GM23338 (cell line): ENCODE data around the gene MGME1. TPM values are rescaled to one million over a fixed set of nuclear protein-coding genes. Genes with fewer than 3 reads are reported as not detected.
"Not testable (repeated sequence)": the region's sequence is repeated elsewhere in the genome, so short reads cannot be mapped to it uniquely, and the experiment has no call there.

Experiments
- ATAC-seq: fragments of 200-7000 bp; cut with Tn5 transposase; 3 replicates; pipeline ENCODE4 v1.9.1; 2020
- DNase-seq: peaks from one replicate; pipeline ENCODE4 v3.0.0-alpha.2; 2015; ENCODE audit warnings: low spot score
- H2AFZ ChIP-seq: fragments of 200-600 bp; sonication (generic); 2 replicates; pipeline ENCODE4 v1.8.0; 2016; ENCODE audit warnings: antibody characterized with exemption, mild to moderate bottlenecking, moderate library complexity
- H3F3A ChIP-seq: fragments of 200-600 bp; sonication (generic); replicated peaks from 2 replicates; pipeline ENCODE4 v1.8.0; 2017; ENCODE audit warnings: antibody characterized with exemption, mixed run types, low read depth
- H3K27ac ChIP-seq: fragments of 200-600 bp; sonication (generic); 2 replicates; pipeline ENCODE4 v1.6.1; 2016; ENCODE audit warnings: low read depth
- H3K27me3 ChIP-seq: fragments of 200-600 bp; sonication (generic); 2 replicates; pipeline ENCODE4 v1.8.0; 2016; ENCODE audit warnings: mild to moderate bottlenecking, mixed run types, moderate library complexity; ENCODE audit not compliant: insufficient read depth
- H3K36me3 ChIP-seq: fragments of 200-600 bp; sonication (generic); 2 replicates; pipeline ENCODE4 v1.8.0; 2016; ENCODE audit warnings: mild to moderate bottlenecking; ENCODE audit not compliant: insufficient read depth
- H3K4me1 ChIP-seq: fragments of 200-600 bp; sonication (generic); 2 replicates; pipeline ENCODE4 v1.8.0; 2016; ENCODE audit warnings: mild to moderate bottlenecking, moderate library complexity; ENCODE audit not compliant: insufficient read depth
- H3K4me2 ChIP-seq: fragments of 200-600 bp; sonication (generic); 2 replicates; pipeline ENCODE4 v1.7.1; 2017; ENCODE audit warnings: mixed run types
- H3K4me3 ChIP-seq: fragments of 200-600 bp; sonication (generic); 2 replicates; pipeline ENCODE4 v1.6.1; 2016; ENCODE audit warnings: mixed run types
- H3K79me2 ChIP-seq: fragments of 200-600 bp; sonication (generic); replicated peaks from 2 replicates; pipeline ENCODE4 v1.8.0; 2017; ENCODE audit warnings: mild to moderate bottlenecking; ENCODE audit not compliant: insufficient read depth
- H3K9me2 ChIP-seq: fragments of 200-600 bp; sonication (generic); 2 replicates; pipeline ENCODE4 v1.8.0; 2017; ENCODE audit not compliant: insufficient read depth
- H4K20me1 ChIP-seq: fragments of 200-600 bp; sonication (generic); replicated peaks from 2 replicates; pipeline ENCODE4 v1.8.0; 2017; ENCODE audit warnings: mild to moderate bottlenecking; ENCODE audit not compliant: insufficient read depth
- H3K27ac Mint-ChIP-seq: 2 replicates; pipeline ENCODE4 v1.8.0; 2020; ENCODE audit warnings: inconsistent platforms, mild to moderate bottlenecking, moderate library complexity, mixed read lengths
- H3K27me3 Mint-ChIP-seq: 3 replicates; pipeline ENCODE4 v1.8.0; 2022; ENCODE audit warnings: low read depth, mild to moderate bottlenecking, moderate library complexity, mixed read lengths, inconsistent platforms; ENCODE audit not compliant: insufficient read depth, poor library complexity
- H3K36me3 Mint-ChIP-seq: 3 replicates; pipeline ENCODE4 v1.8.0; 2021; ENCODE audit warnings: low read depth, mild to moderate bottlenecking, inconsistent platforms, moderate library complexity, mixed read lengths
- H3K4me1 Mint-ChIP-seq: 3 replicates; pipeline ENCODE4 v1.8.0; 2020; ENCODE audit warnings: mild to moderate bottlenecking, inconsistent platforms, mixed read lengths
- H3K4me3 Mint-ChIP-seq: 3 replicates; pipeline ENCODE4 v1.8.0; 2021; ENCODE audit warnings: moderate library complexity, mild to moderate bottlenecking, inconsistent platforms, mixed read lengths
- H3K9me3 Mint-ChIP-seq: 3 replicates; pipeline ENCODE4 v1.8.0; 2020; ENCODE audit warnings: moderate library complexity, mild to moderate bottlenecking, inconsistent platforms, mixed read lengths
- JUNB ChIP-seq: IDR thresholded peaks from one replicate; pipeline ENCODE4 v1.6.1; 2016; ENCODE audit warnings: antibody characterized with exemption; ENCODE audit not compliant: unreplicated experiment
- NANOG ChIP-seq: IDR thresholded peaks from 2 replicates; pipeline ENCODE4 v1.6.1; 2016; ENCODE audit warnings: antibody characterized with exemption, borderline replicate concordance
- POLR2AphosphoS5 ChIP-seq: IDR thresholded peaks from 2 replicates; pipeline ENCODE4 v1.6.1; 2016; ENCODE audit warnings: antibody characterized with exemption, low read depth
- ZNF114 ChIP-seq: fragments of 250-450 bp; sonication (Bioruptor Pico); IDR thresholded peaks from 2 replicates; pipeline ENCODE4 v1.5.0; 2020; ENCODE audit warnings: mild to moderate bottlenecking, moderate library complexity
- polyA plus RNA-seq: library from polyadenylated mRNA; unstranded; fragments of >200 nt; fragmentation: Nextera tagmentation; extraction: Ambion mirVana; gene quantifications from 2 replicates; pipeline ENCODE4 v1.2.1, GENCODE V29; 2016
- total RNA-seq: library from RNA; depleted of rRNA; stranded (reverse); fragments of >200 nt; shearing (Covaris generic); gene quantifications from 2 replicates; pipeline ENCODE4 v1.2.3, GENCODE V29; 2014
- TF ChIP-seq, protein P1 (sequence below), 2 experiments: fragments of 200-600 bp in 1 of 2; sonication (generic) in 1 of 2; conservative IDR thresholded peaks; 2 replicates each; pipeline versions ENCODE4 v1.5.1 to v1.6.1; 2016 to 2017; ENCODE audit warnings: antibody characterized with exemption in 2 of 2, low read depth in 2 of 2, mild to moderate bottlenecking in 2 of 2, moderate library complexity in 1 of 2
- TF ChIP-seq, protein P2 (sequence below): IDR thresholded peaks from one replicate; pipeline ENCODE4 v1.6.1; 2018; ENCODE audit warnings: antibody characterized with exemption; ENCODE audit not compliant: unreplicated experiment
- TF ChIP-seq, protein P3 (sequence below): fragments of 250-450 bp; sonication (Bioruptor Pico); IDR thresholded peaks from 2 replicates; pipeline ENCODE4 v1.5.0; 2020; ENCODE audit warnings: mild to moderate bottlenecking, moderate library complexity
- TF ChIP-seq, protein P4 (sequence below): IDR thresholded peaks from 2 replicates; pipeline ENCODE4 v1.6.1; 2016; ENCODE audit warnings: antibody characterized with exemption

The MGME1 gene
- total and polyA plus RNA-seq, 2 experiments from 2014 or later: 43.1 to 56.9 TPM

- not testable (repeated sequence) for H3K36me3 ChIP-seq, H3K4me3 ChIP-seq, ATAC-seq, H3K9me3 Mint-ChIP-seq, H3F3A ChIP-seq, H3K27me3 ChIP-seq, H3K9me2 ChIP-seq, H2AFZ ChIP-seq, DNase-seq
- peaks cover 75% of the 10 kb centered on the region for H3K36me3 Mint-ChIP-seq
- peaks cover 68% of the 10 kb centered on the region for H3K4me1 Mint-ChIP-seq
- Histone ChIP-seq H3K27ac (peak overlapping the region; percentile 43), H3K79me2 (peaks cover 100% of the 10 kb centered on the region), H3K4me2 (peak overlapping the region; percentile 53; the same call in 1 of the 2 replicates), H4K20me1 (peaks cover 92% of the 10 kb centered on the region), H3K4me1 (peaks cover 61% of the 10 kb centered on the region)
- H3K4me3 Mint-ChIP-seq: peak overlapping the region; percentile 54; the same call in 1 of the 3 replicates
- peaks cover 11% of the 10 kb centered on the region for H3K27me3 Mint-ChIP-seq
- peak overlapping the region; percentile 83 for H3K27ac Mint-ChIP-seq
Observed at GRCh38 chr20:17960400-17960885, 8.4 kb upstream of the MGME1 start.

DNA sequence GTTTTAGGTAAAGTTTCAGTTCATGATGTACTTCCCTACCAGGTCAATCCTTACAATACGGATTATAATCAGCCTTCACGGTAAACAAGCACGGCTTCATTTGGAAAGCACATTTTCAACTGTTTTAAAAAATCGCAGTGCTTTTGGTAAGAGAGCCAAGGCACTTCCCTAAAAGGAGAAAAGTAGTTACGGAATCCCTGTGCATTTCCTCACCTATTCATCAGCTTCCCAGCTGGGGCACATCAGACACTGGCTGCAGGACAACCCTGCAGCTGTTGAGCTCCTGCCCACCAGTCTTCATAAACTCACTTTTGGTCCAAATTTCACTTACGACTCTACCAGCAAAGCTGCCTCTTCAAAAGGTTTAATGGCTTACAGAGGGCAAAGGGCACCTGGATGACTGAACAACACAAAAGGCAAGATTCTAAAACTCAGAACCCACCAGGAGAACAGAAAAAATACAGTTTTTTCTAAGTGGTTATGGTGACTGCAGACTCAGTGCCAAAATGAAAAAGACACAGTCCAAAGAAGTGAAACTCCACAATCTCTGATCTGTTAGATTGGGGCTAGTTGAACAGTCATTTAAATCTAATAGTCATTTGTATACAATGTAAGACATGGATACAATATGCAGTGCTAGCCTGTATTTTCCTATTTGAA lies 7.8 kb upstream of the MGME1 start:
- TF ChIP-seq, protein P1, sequence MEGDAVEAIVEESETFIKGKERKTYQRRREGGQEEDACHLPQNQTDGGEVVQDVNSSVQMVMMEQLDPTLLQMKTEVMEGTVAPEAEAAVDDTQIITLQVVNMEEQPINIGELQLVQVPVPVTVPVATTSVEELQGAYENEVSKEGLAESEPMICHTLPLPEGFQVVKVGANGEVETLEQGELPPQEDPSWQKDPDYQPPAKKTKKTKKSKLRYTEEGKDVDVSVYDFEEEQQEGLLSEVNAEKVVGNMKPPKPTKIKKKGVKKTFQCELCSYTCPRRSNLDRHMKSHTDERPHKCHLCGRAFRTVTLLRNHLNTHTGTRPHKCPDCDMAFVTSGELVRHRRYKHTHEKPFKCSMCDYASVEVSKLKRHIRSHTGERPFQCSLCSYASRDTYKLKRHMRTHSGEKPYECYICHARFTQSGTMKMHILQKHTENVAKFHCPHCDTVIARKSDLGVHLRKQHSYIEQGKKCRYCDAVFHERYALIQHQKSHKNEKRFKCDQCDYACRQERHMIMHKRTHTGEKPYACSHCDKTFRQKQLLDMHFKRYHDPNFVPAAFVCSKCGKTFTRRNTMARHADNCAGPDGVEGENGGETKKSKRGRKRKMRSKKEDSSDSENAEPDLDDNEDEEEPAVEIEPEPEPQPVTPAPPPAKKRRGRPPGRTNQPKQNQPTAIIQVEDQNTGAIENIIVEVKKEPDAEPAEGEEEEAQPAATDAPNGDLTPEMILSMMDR (conservative IDR thresholded peaks at IDR 0.05; ENCODE audit: low read depth in 2 of 2): no peak
- TF ChIP-seq POLR2AphosphoS5: no peak
- no peak for TF ChIP-seq JUNB
- TF ChIP-seq, protein P2, sequence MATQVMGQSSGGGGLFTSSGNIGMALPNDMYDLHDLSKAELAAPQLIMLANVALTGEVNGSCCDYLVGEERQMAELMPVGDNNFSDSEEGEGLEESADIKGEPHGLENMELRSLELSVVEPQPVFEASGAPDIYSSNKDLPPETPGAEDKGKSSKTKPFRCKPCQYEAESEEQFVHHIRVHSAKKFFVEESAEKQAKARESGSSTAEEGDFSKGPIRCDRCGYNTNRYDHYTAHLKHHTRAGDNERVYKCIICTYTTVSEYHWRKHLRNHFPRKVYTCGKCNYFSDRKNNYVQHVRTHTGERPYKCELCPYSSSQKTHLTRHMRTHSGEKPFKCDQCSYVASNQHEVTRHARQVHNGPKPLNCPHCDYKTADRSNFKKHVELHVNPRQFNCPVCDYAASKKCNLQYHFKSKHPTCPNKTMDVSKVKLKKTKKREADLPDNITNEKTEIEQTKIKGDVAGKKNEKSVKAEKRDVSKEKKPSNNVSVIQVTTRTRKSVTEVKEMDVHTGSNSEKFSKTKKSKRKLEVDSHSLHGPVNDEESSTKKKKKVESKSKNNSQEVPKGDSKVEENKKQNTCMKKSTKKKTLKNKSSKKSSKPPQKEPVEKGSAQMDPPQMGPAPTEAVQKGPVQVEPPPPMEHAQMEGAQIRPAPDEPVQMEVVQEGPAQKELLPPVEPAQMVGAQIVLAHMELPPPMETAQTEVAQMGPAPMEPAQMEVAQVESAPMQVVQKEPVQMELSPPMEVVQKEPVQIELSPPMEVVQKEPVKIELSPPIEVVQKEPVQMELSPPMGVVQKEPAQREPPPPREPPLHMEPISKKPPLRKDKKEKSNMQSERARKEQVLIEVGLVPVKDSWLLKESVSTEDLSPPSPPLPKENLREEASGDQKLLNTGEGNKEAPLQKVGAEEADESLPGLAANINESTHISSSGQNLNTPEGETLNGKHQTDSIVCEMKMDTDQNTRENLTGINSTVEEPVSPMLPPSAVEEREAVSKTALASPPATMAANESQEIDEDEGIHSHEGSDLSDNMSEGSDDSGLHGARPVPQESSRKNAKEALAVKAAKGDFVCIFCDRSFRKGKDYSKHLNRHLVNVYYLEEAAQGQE: no peak
- TF ChIP-seq NANOG: no peak
- TF ChIP-seq ZNF114 (CRISPR knock-in tag): no peak
- TF ChIP-seq, protein P3, sequence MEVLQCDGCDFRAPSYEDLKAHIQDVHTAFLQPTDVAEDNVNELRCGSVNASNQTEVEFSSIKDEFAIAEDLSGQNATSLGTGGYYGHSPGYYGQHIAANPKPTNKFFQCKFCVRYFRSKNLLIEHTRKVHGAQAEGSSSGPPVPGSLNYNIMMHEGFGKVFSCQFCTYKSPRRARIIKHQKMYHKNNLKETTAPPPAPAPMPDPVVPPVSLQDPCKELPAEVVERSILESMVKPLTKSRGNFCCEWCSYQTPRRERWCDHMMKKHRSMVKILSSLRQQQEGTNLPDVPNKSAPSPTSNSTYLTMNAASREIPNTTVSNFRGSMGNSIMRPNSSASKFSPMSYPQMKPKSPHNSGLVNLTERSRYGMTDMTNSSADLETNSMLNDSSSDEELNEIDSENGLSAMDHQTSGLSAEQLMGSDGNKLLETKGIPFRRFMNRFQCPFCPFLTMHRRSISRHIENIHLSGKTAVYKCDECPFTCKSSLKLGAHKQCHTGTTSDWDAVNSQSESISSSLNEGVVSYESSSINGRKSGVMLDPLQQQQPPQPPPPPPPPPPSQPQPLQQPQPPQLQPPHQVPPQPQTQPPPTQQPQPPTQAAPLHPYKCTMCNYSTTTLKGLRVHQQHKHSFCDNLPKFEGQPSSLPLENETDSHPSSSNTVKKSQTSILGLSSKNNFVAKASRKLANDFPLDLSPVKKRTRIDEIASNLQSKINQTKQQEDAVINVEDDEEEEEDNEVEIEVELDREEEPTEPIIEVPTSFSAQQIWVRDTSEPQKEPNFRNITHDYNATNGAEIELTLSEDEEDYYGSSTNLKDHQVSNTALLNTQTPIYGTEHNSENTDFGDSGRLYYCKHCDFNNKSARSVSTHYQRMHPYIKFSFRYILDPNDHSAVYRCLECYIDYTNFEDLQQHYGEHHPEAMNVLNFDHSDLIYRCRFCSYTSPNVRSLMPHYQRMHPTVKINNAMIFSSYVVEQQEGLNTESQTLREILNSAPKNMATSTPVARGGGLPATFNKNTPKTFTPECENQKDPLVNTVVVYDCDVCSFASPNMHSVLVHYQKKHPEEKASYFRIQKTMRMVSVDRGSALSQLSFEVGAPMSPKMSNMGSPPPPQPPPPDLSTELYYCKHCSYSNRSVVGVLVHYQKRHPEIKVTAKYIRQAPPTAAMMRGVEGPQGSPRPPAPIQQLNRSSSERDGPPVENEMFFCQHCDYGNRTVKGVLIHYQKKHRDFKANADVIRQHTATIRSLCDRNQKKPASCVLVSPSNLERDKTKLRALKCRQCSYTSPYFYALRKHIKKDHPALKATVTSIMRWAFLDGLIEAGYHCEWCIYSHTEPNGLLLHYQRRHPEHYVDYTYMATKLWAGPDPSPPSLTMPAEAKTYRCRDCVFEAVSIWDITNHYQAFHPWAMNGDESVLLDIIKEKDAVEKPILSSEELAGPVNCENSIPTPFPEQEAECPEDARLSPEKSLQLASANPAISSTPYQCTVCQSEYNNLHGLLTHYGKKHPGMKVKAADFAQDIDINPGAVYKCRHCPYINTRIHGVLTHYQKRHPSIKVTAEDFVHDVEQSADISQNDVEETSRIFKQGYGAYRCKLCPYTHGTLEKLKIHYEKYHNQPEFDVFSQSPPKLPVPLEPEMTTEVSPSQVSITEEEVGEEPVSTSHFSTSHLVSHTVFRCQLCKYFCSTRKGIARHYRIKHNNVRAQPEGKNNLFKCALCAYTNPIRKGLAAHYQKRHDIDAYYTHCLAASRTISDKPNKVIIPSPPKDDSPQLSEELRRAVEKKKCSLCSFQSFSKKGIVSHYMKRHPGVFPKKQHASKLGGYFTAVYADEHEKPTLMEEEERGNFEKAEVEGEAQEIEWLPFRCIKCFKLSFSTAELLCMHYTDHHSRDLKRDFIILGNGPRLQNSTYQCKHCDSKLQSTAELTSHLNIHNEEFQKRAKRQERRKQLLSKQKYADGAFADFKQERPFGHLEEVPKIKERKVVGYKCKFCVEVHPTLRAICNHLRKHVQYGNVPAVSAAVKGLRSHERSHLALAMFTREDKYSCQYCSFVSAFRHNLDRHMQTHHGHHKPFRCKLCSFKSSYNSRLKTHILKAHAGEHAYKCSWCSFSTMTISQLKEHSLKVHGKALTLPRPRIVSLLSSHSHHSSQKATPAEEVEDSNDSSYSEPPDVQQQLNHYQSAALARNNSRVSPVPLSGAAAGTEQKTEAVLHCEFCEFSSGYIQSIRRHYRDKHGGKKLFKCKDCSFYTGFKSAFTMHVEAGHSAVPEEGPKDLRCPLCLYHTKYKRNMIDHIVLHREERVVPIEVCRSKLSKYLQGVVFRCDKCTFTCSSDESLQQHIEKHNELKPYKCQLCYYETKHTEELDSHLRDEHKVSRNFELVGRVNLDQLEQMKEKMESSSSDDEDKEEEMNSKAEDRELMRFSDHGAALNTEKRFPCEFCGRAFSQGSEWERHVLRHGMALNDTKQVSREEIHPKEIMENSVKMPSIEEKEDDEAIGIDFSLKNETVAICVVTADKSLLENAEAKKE (CRISPR knock-in tag): no peak
- TF ChIP-seq, protein P4, sequence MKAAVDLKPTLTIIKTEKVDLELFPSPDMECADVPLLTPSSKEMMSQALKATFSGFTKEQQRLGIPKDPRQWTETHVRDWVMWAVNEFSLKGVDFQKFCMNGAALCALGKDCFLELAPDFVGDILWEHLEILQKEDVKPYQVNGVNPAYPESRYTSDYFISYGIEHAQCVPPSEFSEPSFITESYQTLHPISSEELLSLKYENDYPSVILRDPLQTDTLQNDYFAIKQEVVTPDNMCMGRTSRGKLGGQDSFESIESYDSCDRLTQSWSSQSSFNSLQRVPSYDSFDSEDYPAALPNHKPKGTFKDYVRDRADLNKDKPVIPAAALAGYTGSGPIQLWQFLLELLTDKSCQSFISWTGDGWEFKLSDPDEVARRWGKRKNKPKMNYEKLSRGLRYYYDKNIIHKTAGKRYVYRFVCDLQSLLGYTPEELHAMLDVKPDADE: no peak
- no peak overlapping the region for H2AFZ ChIP-seq
- peak overlapping the region; percentile 54 for H3K4me3 Mint-ChIP-seq
- H3K9me3 Mint-ChIP-seq: no peaks in the 10 kb centered on the region; the same call in 2 of the 3 replicates
- H3K4me3 ChIP-seq: peak overlapping the region; percentile 27
- no peak for DNase-seq
- no peak overlapping the region; the same call in none of the 2 replicates for H3K27ac Mint-ChIP-seq
- H3K79me2 ChIP-seq: peaks cover 100% of the 10 kb centered on the region
- H3K4me2 ChIP-seq: peak overlapping the region; percentile 42; the same call in 1 of the 2 replicates
- H3K9me2 ChIP-seq: no peaks in the 10 kb centered on the region
- H3F3A ChIP-seq: 0 out of 2 replicates have a peak, but pooled peaks cover 3% of the 10 kb centered on the region
- peaks cover 75% of the 10 kb centered on the region for H3K4me1 Mint-ChIP-seq
- H3K27ac ChIP-seq: peak overlapping the region; percentile 43
- H3K27me3 ChIP-seq: no peaks in the 10 kb centered on the region
- H3K36me3 Mint-ChIP-seq: peaks cover 75% of the 10 kb centered on the region
- peaks cover 9% of the 10 kb centered on the region for H3K27me3 Mint-ChIP-seq
- H3K4me1 ChIP-seq: peaks cover 67% of the 10 kb centered on the region
- peaks cover 92% of the 10 kb centered on the region for H4K20me1 ChIP-seq
- H3K36me3 ChIP-seq: no peaks in the 10 kb centered on the region
- no peak for ATAC-seq
